ENCODE data around the gene PRELP.
"Not testable (repeated sequence)": the region's sequence is repeated elsewhere in the genome, so short reads cannot be mapped to it uniquely, and the experiment has no call there.

PRELP gene

DNA sequence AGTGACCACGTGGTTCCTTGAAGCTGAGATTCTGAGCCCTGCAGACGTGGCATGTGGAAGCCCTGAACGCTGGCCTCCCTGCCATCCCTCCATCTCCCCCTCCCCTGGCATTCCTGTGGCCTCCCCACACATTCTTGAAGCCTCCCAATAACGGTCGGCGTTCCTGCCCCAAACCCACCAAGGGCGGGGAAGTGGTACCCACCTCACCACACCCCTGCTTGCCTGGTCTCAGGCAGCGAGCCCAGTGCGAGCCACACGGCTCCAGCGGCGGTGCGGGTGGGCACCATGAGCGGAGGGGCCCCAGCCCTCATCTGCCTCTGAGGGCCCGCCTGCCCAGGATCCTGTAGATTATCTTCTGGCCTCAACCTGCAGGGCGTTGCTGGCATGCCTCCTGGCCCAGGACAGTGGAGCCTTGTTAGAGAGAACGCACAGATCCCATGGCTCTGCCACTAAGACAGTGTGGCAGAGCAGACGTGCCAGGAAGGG lies 20.6 kb upstream of the PRELP start:
- DNase-seq: no peak

DNA sequence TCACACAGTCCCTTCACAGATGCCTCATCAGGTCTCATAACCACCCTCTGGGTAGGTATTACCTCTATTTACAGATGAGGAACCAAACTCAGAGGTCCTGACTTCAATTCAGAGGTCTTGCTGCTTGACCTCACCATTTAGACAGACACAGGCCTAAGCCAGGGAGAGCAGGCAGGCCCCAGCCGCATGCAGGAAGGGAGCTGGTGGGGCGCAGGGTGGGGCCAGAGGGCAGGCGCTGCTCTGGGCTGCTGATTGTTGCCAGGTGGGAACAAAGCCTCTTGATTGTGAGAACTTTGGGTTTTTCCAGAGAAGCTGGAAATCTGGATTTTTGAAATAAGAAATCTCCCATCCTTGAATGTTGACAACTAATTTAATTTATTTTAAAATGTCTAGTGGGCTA lies 19.9 kb upstream of the PRELP start:
- no peak for DNase-seq

DNA sequence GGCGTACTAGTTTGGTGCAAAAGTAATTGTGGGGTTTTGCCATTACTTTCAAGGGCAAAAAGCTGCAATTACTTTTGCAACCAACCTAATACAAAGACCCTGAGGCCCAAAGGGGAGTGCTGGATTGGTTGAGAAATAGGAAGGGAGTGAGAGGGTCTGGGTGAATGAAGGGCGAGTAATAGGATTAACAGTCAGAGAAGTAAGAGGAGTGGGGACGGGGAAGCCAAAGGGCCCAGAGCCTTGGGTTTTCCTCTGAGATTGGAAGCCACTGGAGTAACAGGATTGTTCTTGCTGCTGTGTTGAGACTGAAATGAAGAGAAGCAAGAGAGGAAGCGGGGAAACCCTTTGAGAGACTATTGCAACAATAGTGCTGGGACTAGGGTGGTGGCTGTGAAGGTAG lies 19.0 kb upstream of the PRELP start:
- DNase-seq: no peak

DNA sequence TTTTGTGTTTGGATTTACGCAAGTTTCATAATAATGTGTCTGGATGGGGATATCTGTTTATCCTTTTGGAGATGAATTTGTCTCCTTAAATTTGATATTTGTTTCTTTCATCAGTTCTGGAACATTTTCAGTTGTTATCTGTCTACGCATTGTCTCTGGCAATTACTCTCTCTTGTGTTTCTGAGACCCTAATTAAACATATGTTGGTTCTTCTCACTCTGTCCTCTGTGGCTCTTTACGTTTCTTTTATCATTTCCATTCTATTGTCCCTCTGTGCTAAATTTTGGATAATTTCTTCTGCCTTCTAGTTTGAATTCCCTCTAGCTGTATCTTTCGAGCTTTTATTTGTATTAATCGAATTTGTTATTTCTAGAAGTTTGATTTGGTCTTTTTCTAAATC lies 17.5 kb upstream of the PRELP start:
- no peak for DNase-seq

DNA sequence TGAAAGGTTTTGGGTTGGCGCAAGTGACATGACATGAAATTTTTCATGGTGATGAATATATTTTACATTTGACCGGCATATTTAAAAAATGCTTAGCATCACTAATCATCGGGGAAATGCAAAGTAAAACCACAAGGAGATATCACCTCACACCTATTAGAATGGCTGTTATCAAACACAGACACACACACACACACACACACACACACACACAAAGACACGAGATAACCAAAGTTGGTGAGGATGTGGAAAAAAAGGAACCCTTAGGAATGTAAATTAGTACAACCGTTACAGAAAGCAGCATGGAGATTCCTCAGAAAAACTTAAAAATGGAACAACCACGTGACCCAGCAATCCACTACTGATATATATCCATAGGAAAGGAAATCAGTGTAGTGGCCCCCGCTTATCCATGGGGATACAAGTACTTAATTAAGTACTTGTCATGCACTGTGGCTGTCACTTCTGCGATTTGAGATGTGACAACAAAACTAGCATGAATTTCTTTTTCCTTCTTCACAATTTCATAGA lies 15.9 kb upstream of the PRELP start:
- DNase-seq: no peak

DNA sequence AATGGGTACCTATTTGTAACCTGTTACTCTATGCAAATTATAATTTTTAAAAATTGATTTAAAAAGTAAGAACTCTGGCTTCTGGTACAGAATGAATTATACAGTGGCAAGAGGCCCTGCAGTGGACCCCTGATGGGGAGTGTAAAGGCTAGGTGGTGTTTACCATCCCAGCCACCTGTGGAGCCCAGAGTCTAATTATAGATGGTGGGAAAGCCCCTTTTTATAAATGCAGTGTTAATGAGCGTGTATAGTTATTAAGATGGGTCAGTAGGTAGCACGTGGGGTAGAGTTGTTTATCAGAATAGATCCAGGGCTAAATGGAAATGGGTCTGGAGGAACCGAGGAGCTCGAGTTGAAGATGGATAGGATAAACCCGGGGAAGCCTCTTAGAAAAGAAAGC lies 13.9 kb upstream of the PRELP start:
- no peak for DNase-seq

DNA sequence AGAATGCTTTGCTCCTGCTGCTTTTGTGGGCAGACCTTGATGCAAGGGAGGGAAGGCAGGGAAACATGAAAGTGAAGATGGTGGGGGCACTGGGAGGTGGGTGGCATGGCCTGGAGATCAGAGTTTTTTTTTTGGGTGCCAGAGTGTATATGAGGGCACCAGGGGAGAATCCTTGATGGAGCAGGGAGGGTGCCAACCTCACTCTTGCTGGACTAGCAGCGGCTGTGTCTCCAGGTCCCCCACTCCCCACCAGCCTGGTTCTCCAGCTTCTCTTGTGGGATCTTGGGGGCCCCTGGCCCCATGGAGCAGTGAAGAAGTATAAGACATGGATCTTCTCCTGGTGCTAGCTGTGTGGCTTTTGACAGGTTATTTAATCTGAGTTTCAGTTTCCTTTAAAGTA lies 13.5 kb upstream of the PRELP start:
- no peak for DNase-seq

DNA sequence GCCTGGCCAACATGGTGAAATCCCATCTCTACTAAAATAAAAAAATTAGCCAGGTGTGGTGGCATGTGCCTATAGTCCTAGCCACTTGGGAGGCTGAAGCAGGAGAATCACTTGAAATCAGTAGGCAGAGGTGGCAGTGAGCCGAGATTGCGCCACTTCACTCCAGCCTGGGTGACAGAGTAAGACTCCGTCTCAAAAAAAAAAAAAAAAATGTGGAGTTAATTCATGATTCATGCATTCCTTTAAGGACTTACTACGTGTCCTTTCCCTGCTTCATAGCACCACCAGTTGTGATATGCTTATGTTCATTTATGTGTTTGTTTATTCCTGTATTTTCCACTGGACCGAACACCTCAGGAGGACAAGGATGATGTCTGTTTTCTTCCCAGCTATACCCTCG lies 12.7 kb upstream of the PRELP start:
- DNase-seq: no peak

DNA sequence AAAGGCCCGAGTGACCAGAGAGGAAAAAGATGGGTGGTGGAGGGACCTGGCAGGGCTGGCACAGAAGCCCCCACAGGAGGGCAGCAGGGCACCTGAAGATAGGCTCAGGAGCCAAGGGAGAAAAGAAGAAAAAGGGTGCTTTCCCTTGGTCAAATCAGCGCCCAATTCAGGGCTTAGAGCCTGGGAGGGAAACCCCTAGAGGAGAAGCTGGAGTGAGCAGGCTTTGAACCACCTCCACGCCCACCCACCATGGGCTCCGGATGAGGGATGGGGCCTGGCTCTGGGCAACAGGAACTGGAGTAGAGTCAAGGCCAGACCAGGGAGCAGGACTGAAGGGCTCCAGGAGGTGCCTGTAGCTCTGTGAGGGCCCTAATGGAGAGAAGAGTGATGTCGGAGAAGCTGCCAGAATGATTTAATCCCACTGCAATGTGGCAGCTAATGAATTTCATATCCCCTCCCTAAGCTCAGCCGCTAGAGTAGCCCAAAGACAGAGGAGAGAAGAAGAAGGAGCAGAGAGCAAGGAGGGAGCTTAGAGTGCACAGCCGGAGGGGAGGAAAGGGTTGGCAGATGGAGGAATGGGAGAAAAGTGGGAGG lies 12.0 kb upstream of the PRELP start:
- DNase-seq: no peak

DNA sequence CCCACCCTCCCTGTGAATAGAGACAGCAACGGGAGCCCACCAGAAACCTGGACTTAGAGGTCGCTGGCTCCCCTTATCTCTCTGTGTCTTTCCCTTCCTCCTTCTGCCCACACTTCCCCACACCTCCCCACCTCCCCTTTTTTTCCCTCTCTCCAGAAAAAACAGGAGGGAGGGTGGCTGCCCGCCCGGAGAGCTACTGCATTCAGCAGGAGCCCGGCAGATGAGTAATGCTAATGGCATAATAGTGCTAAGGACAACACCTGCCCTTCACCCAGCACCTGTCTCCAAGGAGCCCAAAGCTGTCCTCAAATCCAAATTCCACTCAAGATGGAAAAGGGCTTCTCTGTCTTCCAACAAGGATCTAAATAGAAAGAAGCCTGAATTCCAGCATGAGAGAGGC lies 11.4 kb upstream of the PRELP start:
- DNase-seq: no peak

DNA sequence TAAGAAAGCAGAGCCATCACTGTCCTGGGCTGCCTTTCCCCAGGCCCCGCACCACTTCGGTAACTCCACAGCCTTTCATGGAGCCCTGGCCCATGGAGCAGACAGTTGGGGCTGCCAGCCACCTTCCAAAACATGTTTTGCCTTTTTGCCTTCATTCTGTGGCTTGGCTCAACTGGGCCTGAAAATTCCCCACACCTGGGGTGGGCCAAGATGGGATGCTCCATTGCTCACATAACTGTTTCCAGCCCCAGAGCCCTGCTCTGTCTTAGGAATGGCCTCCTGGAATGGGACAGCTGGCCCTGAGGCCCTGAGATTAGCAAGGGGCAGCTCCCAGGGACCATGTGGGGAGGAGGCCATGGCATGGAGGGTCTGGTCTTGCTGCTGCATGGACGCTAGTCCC lies 10.9 kb upstream of the PRELP start:
- no peak for DNase-seq

DNA sequence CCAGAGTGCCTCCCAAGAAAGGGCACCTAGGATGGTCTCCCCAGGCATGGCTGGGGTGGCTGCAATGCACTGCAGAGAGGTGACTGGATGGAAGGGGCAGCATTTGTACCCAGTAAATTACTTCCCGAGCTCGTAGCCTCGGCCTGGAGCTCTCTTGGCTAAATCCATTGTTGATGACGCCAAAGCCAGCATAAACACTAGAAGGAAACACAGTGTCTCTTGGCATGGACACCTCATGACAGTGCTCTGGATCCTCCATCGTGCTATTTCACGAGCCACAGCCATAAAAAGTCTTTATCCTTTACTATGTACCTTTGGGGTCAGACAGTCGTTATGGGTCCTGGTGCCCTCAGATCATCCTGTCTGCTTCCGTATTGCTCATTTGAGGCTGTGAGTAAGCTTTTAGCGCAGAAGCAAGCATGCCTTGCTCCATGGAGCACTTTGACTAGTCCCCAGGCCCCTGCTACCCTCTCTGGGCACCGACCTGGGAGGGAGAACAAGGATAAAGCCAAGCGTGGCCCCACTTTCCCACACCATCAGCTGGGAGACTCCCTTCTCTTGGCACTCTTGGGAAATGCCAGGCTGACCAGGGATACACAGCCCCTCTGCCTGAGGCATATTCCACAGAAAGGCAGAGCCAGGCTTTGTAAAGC lies 10.3 kb upstream of the PRELP start:
- no peak for DNase-seq

DNA sequence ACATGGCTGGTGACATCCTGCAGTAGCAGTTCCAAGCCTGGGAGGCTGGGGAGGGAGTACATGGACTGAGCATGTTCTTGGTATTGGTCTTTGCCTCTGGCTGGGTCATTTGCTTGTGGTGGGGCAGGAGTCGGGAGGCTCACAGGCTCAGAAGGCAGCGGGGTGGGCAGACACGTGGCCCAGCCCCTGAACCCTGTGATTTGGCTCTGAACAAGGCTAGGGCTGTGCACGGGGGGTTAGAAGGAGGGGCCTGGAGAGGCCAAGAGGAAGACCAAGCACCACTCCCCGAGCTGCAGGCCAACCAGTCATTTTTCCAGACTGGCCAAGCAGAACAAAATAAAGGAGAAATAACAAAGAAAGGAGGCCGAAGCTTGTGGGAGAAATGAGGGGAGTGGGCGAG lies 9.7 kb upstream of the PRELP start:
- DNase-seq: no peak

DNA sequence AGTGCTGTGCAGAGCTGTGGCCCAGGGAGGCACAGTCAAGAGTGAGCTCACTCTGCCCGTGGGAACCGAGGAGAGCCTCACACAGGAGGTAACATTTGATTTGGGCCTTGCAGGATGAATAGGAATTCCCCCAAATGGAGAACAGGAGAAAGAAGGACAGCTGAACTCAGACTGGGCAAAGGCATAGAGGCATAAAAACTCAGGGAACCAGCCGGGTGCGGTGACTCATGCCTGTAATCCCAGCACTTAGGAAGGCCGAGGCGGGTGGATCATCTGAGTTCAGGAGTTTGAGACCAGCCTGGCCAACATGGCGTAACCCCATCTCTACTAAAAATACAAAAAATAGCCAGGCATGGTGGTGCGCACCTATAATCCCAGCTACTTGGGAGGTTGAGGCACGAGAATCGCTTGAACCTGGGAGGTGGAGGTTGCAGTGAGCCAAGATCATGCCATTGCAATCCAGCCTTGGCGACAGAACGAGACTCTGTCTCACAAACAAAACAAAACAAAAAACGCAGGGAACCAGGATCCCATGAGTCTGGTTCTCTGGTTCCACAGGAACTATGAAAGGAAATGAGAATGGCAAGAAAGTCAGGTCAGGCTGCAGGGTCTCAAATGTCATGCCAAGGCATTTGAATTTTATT lies 8.6 kb upstream of the PRELP start:
- DNase-seq: not testable (repeated sequence)

DNA sequence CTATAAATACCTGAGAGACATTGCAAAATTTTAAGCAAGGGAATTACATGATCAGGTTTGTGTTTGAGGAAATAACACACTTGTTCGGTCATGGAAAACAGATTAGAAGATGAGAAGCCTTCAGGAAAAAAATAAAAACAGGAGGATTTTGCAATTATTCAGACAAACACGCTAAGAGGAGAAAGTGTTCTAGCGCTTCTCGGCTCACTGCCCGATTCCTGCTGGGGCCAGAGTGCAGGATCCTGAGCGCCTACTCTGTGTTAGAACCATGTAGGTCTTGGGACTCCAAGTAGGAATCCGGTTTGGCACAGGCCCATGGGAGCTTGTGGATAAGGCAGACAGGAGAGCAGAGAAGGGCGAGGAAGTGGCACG lies 8.1 kb upstream of the PRELP start:
- DNase-seq: no peak

DNA sequence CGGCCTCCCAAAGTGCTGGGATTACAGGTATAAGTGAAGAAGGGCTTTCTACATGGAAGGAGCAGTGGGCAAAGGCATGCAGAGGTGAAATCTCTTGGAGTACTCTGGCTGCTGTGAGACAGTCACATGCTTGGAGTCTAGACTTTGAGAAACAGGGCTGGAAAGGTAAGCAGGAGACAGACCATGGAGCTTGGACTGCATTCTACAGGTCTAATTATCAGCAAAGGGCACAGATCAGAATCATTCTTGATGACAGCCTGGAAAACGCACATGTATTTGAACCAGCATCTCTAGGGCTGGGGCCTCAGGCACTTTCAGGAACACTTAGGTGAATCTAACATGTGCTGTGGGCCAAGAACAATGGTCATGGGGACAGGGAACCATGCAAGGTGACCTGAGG lies 7.3 kb upstream of the PRELP start:
- DNase-seq: no peak

DNA sequence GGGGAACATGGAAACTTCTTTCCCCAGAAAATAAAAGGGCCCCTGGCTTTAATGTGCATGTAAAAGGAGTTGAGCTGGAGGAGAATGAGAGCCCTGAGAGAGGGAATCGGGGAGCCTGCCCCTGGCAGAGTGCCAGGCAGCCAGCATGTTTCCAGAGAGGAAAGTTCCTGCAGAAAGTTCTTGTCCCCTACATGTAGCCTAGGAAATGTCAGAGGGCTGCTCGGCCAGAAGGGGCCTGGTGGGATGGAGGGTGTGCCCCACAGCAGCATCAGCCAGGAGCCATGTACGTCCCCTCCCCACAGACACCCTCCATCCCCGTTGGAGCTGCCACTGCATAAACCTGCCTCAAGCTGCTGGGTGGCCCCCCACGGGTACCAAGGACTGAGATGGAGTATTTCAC lies 5.4 kb upstream of the PRELP start:
- no peak for DNase-seq

DNA sequence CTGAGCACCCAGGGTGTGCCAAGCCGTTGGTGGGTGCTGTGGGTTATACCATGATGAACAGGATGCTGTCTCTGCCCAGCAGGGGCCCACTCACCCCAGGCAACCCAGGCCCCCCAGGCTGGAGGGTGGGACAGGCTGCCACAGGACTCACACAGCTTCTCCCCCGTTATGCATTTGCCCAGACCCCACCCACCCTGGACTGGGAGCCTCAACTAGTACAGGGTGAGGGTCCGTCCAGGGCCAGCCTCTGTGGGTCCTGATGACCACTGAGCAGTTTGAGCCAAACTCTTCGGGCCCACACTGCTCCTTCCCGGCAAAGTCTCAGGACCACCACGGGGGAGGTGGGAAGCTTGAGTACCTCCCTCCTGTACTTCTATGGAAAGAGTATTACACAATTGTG lies 3.8 kb upstream of the PRELP start:
- no peak for DNase-seq

DNA sequence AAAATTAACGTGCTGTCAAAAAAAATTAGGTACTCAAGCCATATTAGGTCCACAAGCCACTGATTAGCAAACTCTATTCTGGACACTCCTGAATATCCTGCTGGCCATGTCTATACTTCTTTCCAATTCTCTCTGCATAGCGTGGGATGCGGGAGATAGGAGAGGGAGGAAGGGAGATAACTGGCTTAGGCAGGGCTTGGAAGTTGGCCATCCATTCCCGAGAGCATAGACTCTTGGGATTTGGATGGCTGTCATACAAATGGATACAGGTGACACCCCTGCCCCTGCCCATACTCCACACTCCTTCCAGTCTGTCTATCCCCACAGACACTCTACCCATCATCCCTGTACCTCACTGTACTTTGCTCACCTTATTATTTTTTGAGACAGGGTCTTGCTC lies 2.3 kb upstream of the PRELP start:
- no peak for DNase-seq

DNA sequence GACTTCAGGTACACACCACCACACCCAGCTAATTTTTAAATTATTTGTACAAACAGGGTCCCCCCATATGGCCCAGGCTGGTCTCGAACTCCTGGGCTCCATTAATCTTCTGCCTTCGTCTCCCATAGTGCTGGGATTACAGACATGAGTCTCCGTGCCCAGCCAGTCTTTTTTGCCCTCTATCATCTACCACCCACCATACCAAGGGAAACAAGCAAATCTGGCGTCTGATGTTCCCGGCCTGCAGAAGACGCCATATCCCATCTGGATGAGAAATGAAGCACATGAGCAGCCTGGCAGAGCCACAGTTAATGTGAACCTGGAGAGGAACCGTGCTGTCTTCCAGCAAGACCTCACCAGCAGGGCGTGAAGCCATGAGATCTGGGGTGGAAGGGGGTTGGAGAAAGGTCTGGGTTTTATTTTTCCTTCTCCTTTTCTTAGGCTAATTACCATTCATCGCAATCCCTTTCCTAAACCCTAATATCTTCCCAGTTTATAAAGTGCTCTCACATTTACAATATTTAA lies 1.8 kb upstream of the PRELP start:
- no peak for DNase-seq

DNA sequence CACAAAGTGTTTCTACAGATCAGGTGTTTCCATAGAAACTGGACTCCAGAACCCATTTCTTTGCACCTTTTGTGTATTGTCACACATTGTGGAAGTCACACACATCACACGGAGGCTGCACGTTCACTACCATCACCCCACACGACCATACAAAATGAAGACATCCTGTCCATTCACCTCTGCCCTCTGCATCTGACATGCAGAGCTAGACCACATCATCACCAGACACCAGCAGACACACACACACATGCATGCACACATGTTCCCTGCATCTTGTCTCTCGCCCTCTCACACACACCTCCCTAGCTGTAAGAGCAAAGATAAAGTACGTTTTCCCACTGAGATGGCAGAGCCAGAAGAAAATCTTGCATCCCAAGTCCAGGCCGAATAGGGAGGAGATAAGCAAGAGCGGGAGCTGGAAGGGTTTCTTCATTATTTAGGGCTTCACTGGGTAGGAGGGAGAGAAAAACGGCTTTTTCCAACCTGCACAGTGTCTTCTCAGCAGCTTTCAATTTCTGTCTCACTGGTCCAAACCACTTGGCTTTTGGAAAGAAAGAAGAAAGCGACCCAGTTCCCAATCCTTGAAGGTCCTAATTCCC lies 709 bp downstream of the PRELP start:
- DNase-seq: no peak

DNA sequence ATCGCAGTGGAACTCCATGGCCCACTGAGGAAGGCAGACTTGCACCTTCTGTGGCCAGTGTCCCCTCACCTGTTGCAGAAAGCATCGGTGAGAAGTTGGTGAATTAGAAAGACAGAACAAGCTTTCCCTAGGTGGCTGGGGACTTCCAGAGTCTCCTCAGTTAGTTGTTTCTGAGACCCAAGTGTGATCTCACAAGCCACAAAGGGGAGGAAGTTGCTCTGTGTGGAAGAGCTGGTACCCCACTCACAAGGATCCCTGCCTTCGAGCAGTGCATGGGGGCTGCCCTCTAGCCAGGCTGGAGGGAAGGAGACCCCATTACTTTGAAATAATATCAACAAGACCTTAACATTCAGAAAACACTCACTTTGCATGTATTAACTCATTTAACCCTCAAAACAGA lies 2.1 kb downstream of the PRELP start:
- DNase-seq: no peak

DNA sequence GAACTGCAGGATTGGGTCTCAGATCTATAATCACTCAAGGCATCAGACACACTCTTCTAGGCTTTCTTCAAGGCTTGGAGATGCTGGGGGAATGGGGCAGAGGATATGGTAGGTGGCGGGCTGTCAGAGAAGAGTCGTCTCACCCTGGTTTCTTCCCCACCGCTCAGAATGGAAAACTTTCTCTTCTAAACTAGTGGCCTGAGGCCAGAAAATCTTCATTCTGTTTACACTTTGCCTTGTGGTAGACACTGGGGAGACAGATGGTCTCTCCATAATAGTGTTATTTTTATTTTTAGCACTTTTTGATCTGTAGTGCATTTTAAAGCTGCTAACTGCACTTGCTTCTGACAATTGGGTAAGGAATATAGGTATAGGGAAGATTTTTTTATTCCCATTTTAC lies 2.6 kb downstream of the PRELP start:
- DNase-seq: no peak

DNA sequence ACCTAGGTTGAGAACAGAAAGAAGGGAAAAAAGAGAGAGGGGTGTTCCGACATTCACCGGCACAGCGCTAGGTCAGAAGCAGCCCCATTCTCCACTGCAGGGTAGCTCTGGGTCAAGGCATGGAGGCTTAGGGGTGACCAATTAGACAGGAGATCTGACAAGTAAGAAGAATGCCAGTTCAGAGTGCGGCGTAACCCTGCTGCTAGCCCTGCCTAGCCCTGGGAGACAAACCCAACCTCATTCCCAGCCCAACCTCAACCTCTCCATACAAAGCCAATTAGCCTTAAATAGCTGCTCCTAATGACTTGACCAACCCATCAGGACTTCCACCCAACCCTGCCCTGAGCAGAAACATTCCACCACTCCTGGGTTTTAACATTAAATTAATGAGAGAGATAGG lies 3.4 kb downstream of the PRELP start:
- no peak for DNase-seq
